A673 (cell line): Measurements from ENCODE around the gene NFKBIA. TPM values are rescaled to one million over a fixed set of nuclear protein-coding genes. Genes with fewer than 3 reads are reported as not detected.
"Not testable (repeated sequence)": the region's sequence is repeated elsewhere in the genome, so short reads cannot be mapped to it uniquely, and the experiment has no call there.

ENCODE experiments used
- BruUV-seq: library from RNA; stranded (reverse); fragments of 400-500 nt; replicated peaks from 2 replicates; lab custom pipeline; 2021; lab: Mats Ljungman, UMichigan
- CTCF ChIA-PET: fragments of 300-600 bp; sonication (Branson Sonifier 250); formaldehyde crosslinking; loops from one replicate; lab custom pipeline; 2022; ENCODE audit warnings: antibody characterized with exemption; lab: Charles Lee
- POLR2A ChIA-PET: fragments of 300-600 bp; sonication (Branson Sonifier 250); formaldehyde crosslinking; loops from one replicate; lab custom pipeline; 2022; ENCODE audit warnings: antibody characterized with exemption; ENCODE audit not compliant: low non-redundant PET; lab: Charles Lee
- DNase-seq: peaks from one replicate; pipeline ENCODE4 v3.0.0-alpha.2; 2015; ENCODE audit warnings: low spot score
- H3K27ac ChIP-seq: fragments of 200-600 bp; sonication (generic); 2 replicates; pipeline ENCODE4 v1.5.1; 2016; ENCODE audit warnings: mixed run types, low read depth, mild to moderate bottlenecking, mixed read lengths, antibody characterized with exemption, low read length; ENCODE audit not compliant: poor library complexity, severe bottlenecking
- H3K27me3 ChIP-seq: fragments of 200-600 bp; sonication (generic); replicated peaks from 2 replicates; pipeline ENCODE4 v1.6.1; 2017; ENCODE audit warnings: mixed run types, low read depth, mild to moderate bottlenecking, mixed read lengths, antibody characterized with exemption, low read length; ENCODE audit not compliant: insufficient read depth, poor library complexity
- H3K36me3 ChIP-seq: fragments of 200-600 bp; sonication (generic); 2 replicates; pipeline ENCODE4 v1.6.1; 2016; ENCODE audit warnings: mixed run types, mild to moderate bottlenecking, mixed read lengths, antibody characterized with exemption, low read length; ENCODE audit not compliant: insufficient read depth, poor library complexity, severe bottlenecking
- H3K4me1 ChIP-seq: fragments of 200-600 bp; sonication (generic); 2 replicates; pipeline ENCODE4 v1.6.1; 2017; ENCODE audit warnings: mixed run types, mild to moderate bottlenecking, mixed read lengths, antibody characterized with exemption, low read length; ENCODE audit not compliant: insufficient read depth, poor library complexity, severe bottlenecking
- H3K4me3 ChIP-seq: fragments of 200-600 bp; sonication (generic); 2 replicates; pipeline ENCODE4 v1.5.1; 2016; ENCODE audit warnings: low read depth, mixed run types, mild to moderate bottlenecking, mixed read lengths, low read length; ENCODE audit not compliant: poor library complexity, severe bottlenecking
- H3K9me3 ChIP-seq: fragments of 200-600 bp; sonication (generic); 2 replicates; pipeline ENCODE4 v1.6.1; 2016; ENCODE audit warnings: mixed run types, low read depth, mild to moderate bottlenecking, mixed read lengths, antibody characterized with exemption, low read length; ENCODE audit not compliant: poor library complexity, severe bottlenecking
- CTCF ChIP-seq: fragments of 300-800, 200-600 bp; sonication (generic); conservative IDR thresholded peaks from 2 replicates; pipeline ENCODE4 v1.5.1; 2017; ENCODE audit warnings: low read depth, mild to moderate bottlenecking, antibody characterized with exemption, low read length, moderate library complexity, mixed read lengths
- EZH2 ChIP-seq: fragments of 200-600 bp; sonication (generic); IDR thresholded peaks from 2 replicates; pipeline ENCODE4 v1.6.1; 2017; ENCODE audit warnings: borderline replicate concordance, low read depth, mild to moderate bottlenecking, mixed read lengths, antibody characterized with exemption, low read length; ENCODE audit not compliant: poor library complexity, severe bottlenecking
- intact Hi-C: fragments of 100-400 bp; cut with micrococcal nuclease; formaldehyde crosslinking; loops from one replicate; pipeline ENCODE4 v1.10.0; 2022; ENCODE audit not compliant: unreplicated experiment
- total RNA-seq: library from RNA; stranded (reverse); gene quantifications from 2 replicates; pipeline ENCODE4 v1.2.3, GENCODE V29; 2021

Gene NFKBIA
- total RNA-seq, 1 experiment from 2014 or later: 73.9 TPM

GRCh38 chr14:35362450-35362849 lies 42.1 kb downstream of the NFKBIA start:
- TF ChIP-seq CTCF: no peak
- TF ChIP-seq EZH2: no peak
- Histone ChIP-seq H3K36me3 (no peaks in the 10 kb centered on the region), H3K4me1 (peaks cover 6% of the 10 kb centered on the region), H3K9me3 (no peaks in the 10 kb centered on the region), H3K27me3 (no peaks in the 10 kb centered on the region), H3K27ac (no peak overlapping the region), H3K4me3 (no peak overlapping the region)
- ChIA-PET CTCF (interaction anchor here (0.6 kb wide), 1 partner anchor 148 kb away, joined by 3 read pairs; no protein-coding TSS in a partner anchor), POLR2A (no interaction called here)
- no peak for DNase-seq
- intact Hi-C loops: no loop called here
- BruUV-seq: no TSS peak

- no TSS peak for BruUV-seq
- no peak for TF ChIP-seq CTCF
- TF ChIP-seq EZH2: no peak
- H3K27ac ChIP-seq: no peak overlapping the region
- no peak for DNase-seq
- no peaks in the 10 kb centered on the region for H3K36me3 ChIP-seq
- POLR2A ChIA-PET: no interaction called here
- CTCF ChIA-PET: no interaction called here
- H3K9me3 ChIP-seq: no peaks in the 10 kb centered on the region
- peaks cover 8% of the 10 kb centered on the region for H3K4me1 ChIP-seq
- intact Hi-C loops: no loop called here
- H3K4me3 ChIP-seq: no peak overlapping the region
- no peaks in the 10 kb centered on the region for H3K27me3 ChIP-seq
These were observed 43.4 kb downstream of the NFKBIA start for GRCh38 chr14:35361141-35361480.

GRCh38 chr14:35359655-35360054 lies 44.9 kb downstream of the NFKBIA start:
- H3K27me3 ChIP-seq, DNase-seq, BruUV-seq, H3K36me3 ChIP-seq, H3K4me3 ChIP-seq, H3K9me3 ChIP-seq, POLR2A ChIA-PET, intact Hi-C loops, H3K27ac ChIP-seq, CTCF ChIA-PET: not testable (repeated sequence)
- peaks cover 13% of the 10 kb centered on the region for H3K4me1 ChIP-seq
